ENCODE data around the gene CKMT2.

- TF ChIP-seq, protein P1, sequence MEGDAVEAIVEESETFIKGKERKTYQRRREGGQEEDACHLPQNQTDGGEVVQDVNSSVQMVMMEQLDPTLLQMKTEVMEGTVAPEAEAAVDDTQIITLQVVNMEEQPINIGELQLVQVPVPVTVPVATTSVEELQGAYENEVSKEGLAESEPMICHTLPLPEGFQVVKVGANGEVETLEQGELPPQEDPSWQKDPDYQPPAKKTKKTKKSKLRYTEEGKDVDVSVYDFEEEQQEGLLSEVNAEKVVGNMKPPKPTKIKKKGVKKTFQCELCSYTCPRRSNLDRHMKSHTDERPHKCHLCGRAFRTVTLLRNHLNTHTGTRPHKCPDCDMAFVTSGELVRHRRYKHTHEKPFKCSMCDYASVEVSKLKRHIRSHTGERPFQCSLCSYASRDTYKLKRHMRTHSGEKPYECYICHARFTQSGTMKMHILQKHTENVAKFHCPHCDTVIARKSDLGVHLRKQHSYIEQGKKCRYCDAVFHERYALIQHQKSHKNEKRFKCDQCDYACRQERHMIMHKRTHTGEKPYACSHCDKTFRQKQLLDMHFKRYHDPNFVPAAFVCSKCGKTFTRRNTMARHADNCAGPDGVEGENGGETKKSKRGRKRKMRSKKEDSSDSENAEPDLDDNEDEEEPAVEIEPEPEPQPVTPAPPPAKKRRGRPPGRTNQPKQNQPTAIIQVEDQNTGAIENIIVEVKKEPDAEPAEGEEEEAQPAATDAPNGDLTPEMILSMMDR (IDR thresholded peaks at IDR 0.05; ENCODE audit: insufficient read depth, low read length) = no peak
- no peak for TF ChIP-seq GABPA (IDR thresholded peaks at IDR 0.05; ENCODE audit: low read depth)
These were observed 6.8 kb upstream of the CKMT2 start for GRCh38 chr5:81226286-81226685.

All from HL-60 (cell line).